ENCODE measurements around the gene SHTN1. TPM values are rescaled to one million over a fixed set of nuclear protein-coding genes. Genes with fewer than 3 reads are reported as not detected.

The SHTN1 gene, protein sequence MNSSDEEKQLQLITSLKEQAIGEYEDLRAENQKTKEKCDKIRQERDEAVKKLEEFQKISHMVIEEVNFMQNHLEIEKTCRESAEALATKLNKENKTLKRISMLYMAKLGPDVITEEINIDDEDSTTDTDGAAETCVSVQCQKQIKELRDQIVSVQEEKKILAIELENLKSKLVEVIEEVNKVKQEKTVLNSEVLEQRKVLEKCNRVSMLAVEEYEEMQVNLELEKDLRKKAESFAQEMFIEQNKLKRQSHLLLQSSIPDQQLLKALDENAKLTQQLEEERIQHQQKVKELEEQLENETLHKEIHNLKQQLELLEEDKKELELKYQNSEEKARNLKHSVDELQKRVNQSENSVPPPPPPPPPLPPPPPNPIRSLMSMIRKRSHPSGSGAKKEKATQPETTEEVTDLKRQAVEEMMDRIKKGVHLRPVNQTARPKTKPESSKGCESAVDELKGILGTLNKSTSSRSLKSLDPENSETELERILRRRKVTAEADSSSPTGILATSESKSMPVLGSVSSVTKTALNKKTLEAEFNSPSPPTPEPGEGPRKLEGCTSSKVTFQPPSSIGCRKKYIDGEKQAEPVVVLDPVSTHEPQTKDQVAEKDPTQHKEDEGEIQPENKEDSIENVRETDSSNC
- 3.1 and 5.1 TPM in 2 replicates for total RNA-seq

GRCh38 chr10:117005026-117005526 is at the start of gene SHTN1:
TSS of gene SHTN1 (minus strand) at chr10:117005187. CDS start at chr10:117005079, 108 bp downstream.

DNA sequence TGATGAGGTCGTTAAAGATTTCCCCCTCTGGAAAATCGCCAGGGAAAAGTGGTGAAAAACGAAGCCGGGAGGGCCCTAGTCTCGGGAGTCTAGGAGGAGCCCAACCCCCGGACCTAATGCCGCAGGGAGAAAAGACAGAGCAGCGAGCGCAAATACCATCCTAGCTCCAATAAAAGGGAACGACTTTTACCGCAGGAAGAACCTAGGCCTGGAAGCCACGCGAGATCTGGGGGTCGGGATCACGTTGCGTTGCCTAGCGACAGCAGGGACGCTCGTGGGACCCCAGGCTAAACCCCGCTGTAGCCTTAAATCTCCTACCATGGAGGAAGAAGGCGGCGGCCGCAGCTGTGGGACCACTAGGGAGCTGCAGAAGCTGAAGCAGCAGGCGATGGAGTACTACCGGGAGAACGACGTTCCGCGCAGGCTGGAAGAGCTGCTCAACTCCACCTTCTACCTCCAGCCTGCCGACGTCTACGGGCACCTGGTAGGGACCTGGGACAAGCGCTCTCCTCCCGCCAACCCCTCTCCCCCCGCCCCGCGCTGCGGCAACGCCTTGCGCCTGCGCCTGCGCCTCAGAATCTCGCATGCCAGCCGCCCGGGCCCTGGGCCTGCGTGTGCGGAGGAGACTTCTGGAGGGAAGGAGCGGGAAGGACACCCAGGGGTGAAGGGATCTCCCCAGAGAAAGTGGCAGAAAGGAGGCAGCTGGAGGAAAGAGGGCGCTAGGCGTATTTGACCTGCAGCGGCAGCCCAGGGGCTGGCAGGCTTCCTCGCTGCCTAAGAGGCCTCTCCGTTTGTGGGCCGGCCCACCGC is 155.5 kb downstream of the SHTN1 start, which contains the start of gene ENO4:
TSS of gene ENO4 (plus strand) at position 252 of the 810 bp plus-strand sequence. CDS start at position 320, 68 bp downstream.

Other genes with a start within 250 kb of the SHTN1 start
- not detected in 2 replicates for gene ENO4, start 155.7 kb downstream of the SHTN1 start, total RNA-seq
- under 0.01 TPM in 1 of 2 replicates, not detected in the other for gene VAX1, start 133.1 kb upstream of the SHTN1 start, total RNA-seq
- not detected in 2 replicates for gene KCNK18, start 192.3 kb upstream of the SHTN1 start, total RNA-seq
- gene SLC18A2, start 235.9 kb upstream of the SHTN1 start, total RNA-seq, result not detected in 2 replicates

Measured in nasal cavity respiratory epithelium epithelial cell of viscerocranial mucosa (primary cell).